Stimulated activated naive CD8-positive, alpha-beta T cell treated with anti-CD3 and anti-CD28 coated beads, Interleukin-15, Interleukin-2, amounts not matched to agents 100 U/mL and 50 U/mL, for 24 hours (primary cell): ENCODE measurements around the gene SORCS3.

Experiments
- ATAC-seq: fragments of 150-1000 bp; cut with Tn5 transposase; one replicate; pipeline ENCODE4 v1.10.0; 2021
- DNase-seq: peaks from one replicate; pipeline ENCODE4 v3.0.0; 2021

Gene SORCS3

GRCh38 chr10:104778371-104778770, 137.3 kb downstream of the SORCS3 start:
- ATAC-seq: no peak

GRCh38 chr10:104779701-104780100, 138.6 kb downstream of the SORCS3 start:
- ATAC-seq: no peak
- no peak for DNase-seq

More at GRCh38 chr10:104778371-104778770, 137.3 kb downstream of the SORCS3 start:
- DNase-seq: no peak

GRCh38 chr10:104780165-104780564, 139.1 kb downstream of the SORCS3 start:
- no peak for ATAC-seq
- no peak for DNase-seq

GRCh38 chr10:104780946-104781595, 140.0 kb downstream of the SORCS3 start:
- no peak for ATAC-seq
- DNase-seq: no peak

- ATAC-seq: no peak
- no peak for DNase-seq
Observed at GRCh38 chr10:104784452-104784851, 143.4 kb downstream of the SORCS3 start.

GRCh38 chr10:104791471-104791870, 150.4 kb downstream of the SORCS3 start:
- DNase-seq (no peak), ATAC-seq (no peak)

- no peak for DNase-seq
- no peak for ATAC-seq
Observed at GRCh38 chr10:104795411-104795810, 154.3 kb downstream of the SORCS3 start.

GRCh38 chr10:104796823-104797222, 155.7 kb downstream of the SORCS3 start:
- DNase-seq (no peak), ATAC-seq (no peak)

- ATAC-seq (no peak), DNase-seq (no peak)
Observed at GRCh38 chr10:104802941-104803340, 161.9 kb downstream of the SORCS3 start.

- no peak for ATAC-seq
- DNase-seq: no peak
Observed at GRCh38 chr10:104804880-104805279, 163.8 kb downstream of the SORCS3 start.

GRCh38 chr10:104806801-104807200, 165.7 kb downstream of the SORCS3 start:
- no peak for DNase-seq
- ATAC-seq: no peak

- DNase-seq (no peak), ATAC-seq (no peak)
Observed at GRCh38 chr10:104807581-104808310, 166.7 kb downstream of the SORCS3 start.

- ATAC-seq: no peak
- no peak for DNase-seq
Observed at GRCh38 chr10:104809288-104810090, 168.4 kb downstream of the SORCS3 start.

GRCh38 chr10:104811166-104811565, 170.1 kb downstream of the SORCS3 start:
- DNase-seq: no peak
- no peak for ATAC-seq

GRCh38 chr10:104816501-104816900, 175.4 kb downstream of the SORCS3 start:
- no peak for ATAC-seq
- no peak for DNase-seq

GRCh38 chr10:104819731-104820130, 178.6 kb downstream of the SORCS3 start:
- ATAC-seq: no peak
- DNase-seq: no peak

GRCh38 chr10:104822088-104822487, 181.0 kb downstream of the SORCS3 start:
- DNase-seq (no peak), ATAC-seq (no peak)

- ATAC-seq (no peak), DNase-seq (peak; percentile 17)
Observed at GRCh38 chr10:104824380-104825006, 183.4 kb downstream of the SORCS3 start.

- ATAC-seq (no peak), DNase-seq (no peak)
Observed at GRCh38 chr10:104831272-104831671, 190.2 kb downstream of the SORCS3 start.

GRCh38 chr10:104834580-104834979, 193.5 kb downstream of the SORCS3 start:
- no peak for ATAC-seq
- no peak for DNase-seq

GRCh38 chr10:104835422-104835821, 194.3 kb downstream of the SORCS3 start:
- DNase-seq (no peak), ATAC-seq (no peak)

- no peak for DNase-seq
- no peak for ATAC-seq
Observed at GRCh38 chr10:104842704-104843103, 201.6 kb downstream of the SORCS3 start.

GRCh38 chr10:104844073-104844472, 203.0 kb downstream of the SORCS3 start:
- ATAC-seq: no peak
- no peak for DNase-seq
